PC-9 (cell line): Measurements from ENCODE around the gene GPR146. TPM values are rescaled to one million over a fixed set of nuclear protein-coding genes. Genes with fewer than 3 reads are reported as not detected.

ENCODE experiments used
- BruUV-seq: library from RNA; stranded (reverse); fragments of 400-500 nt; replicated peaks from 2 replicates; lab custom pipeline; 2021; lab: Mats Ljungman, UMichigan
- CTCF ChIA-PET: fragments of 300-600 bp; sonication (Branson Sonifier 250); formaldehyde crosslinking; loops from one replicate; lab custom pipeline; 2022; ENCODE audit warnings: antibody characterized with exemption; lab: Charles Lee
- POLR2A ChIA-PET: fragments of 300-600 bp; sonication (Branson Sonifier 250); formaldehyde crosslinking; loops from one replicate; lab custom pipeline; 2022; ENCODE audit warnings: antibody characterized with exemption; ENCODE audit not compliant: unreplicated experiment; lab: Charles Lee
- DNase-seq, 2 experiments: peaks; one replicate each; pipeline versions ENCODE4 v3.0.0 to v3.0.0-alpha.2; 2015 to 2022; ENCODE audit warnings: mixed read lengths in 1 of 2
- H2AFZ ChIP-seq: fragments of 200-600 bp; sonication (generic); 2 replicates; pipeline ENCODE4 v1.8.1; 2017; ENCODE audit warnings: antibody characterized with exemption
- H3F3A ChIP-seq: fragments of 200-600 bp; sonication (generic); 2 replicates; pipeline ENCODE4 v1.8.1; 2017; ENCODE audit warnings: antibody characterized with exemption, mild to moderate bottlenecking, low read depth; ENCODE audit not compliant: insufficient read depth
- H3K27ac ChIP-seq: fragments of 200-600 bp; sonication (generic); 2 replicates; pipeline ENCODE4 v1.6.1; 2016; ENCODE audit warnings: mixed run types
- H3K27me3 ChIP-seq: fragments of 200-600 bp; sonication (generic); 2 replicates; pipeline ENCODE4 v1.6.1; 2016; ENCODE audit warnings: low read depth, mixed run types; ENCODE audit not compliant: insufficient read depth
- H3K36me3 ChIP-seq: fragments of 200-600 bp; sonication (generic); 2 replicates; pipeline ENCODE4 v1.6.1; 2016; ENCODE audit warnings: low read depth, mixed run types
- H3K4me1 ChIP-seq: fragments of 200-600 bp; sonication (generic); replicated peaks from 2 replicates; pipeline ENCODE4 v1.6.1; 2016; ENCODE audit warnings: mixed run types; ENCODE audit not compliant: insufficient read depth
- H3K4me2 ChIP-seq: fragments of 200-600 bp; sonication (generic); 2 replicates; pipeline ENCODE4 v1.6.1; 2017; ENCODE audit warnings: mixed run types
- H3K4me3 ChIP-seq: fragments of 200-600 bp; sonication (generic); 2 replicates; pipeline ENCODE4 v1.6.1; 2016; ENCODE audit warnings: mixed run types
- H3K79me2 ChIP-seq: fragments of 200-600 bp; sonication (generic); 2 replicates; pipeline ENCODE4 v1.6.1; 2017; ENCODE audit warnings: low read depth, mixed run types
- H3K9me2 ChIP-seq: fragments of 200-600 bp; sonication (generic); 2 replicates; pipeline ENCODE4 v1.8.1; 2017; ENCODE audit warnings: mild to moderate bottlenecking; ENCODE audit not compliant: insufficient read depth
- H3K9me3 ChIP-seq: fragments of 200-600 bp; sonication (generic); 2 replicates; pipeline ENCODE4 v1.8.1; 2016; ENCODE audit warnings: low read depth; ENCODE audit not compliant: insufficient read depth
- H4K20me1 ChIP-seq: fragments of 200-600 bp; sonication (generic); 2 replicates; pipeline ENCODE4 v1.8.1; 2017; ENCODE audit not compliant: insufficient read depth
- CTCF ChIP-seq: fragments of 200-600 bp; sonication (generic); conservative IDR thresholded peaks from 2 replicates; pipeline ENCODE4 v1.6.1; 2017; ENCODE audit warnings: mixed run types, antibody characterized with exemption, mild to moderate bottlenecking, moderate library complexity
- EZH2 ChIP-seq: fragments of 200-600 bp; sonication (generic); IDR thresholded peaks from 2 replicates; pipeline ENCODE4 v1.8.0; 2017; ENCODE audit warnings: antibody characterized with exemption, low read depth
- intact Hi-C: fragments of 100-400 bp; cut with micrococcal nuclease; formaldehyde crosslinking; loops from one replicate; pipeline ENCODE4 v1.10.0; 2022; ENCODE audit not compliant: unreplicated experiment
- total RNA-seq: library from RNA; stranded (reverse); gene quantifications from 2 replicates; pipeline ENCODE4 v1.2.3, GENCODE V29; 2021

GPR146 gene
- total RNA-seq, 1 experiment from 2014 or later = 3.4 TPM

- H4K20me1 ChIP-seq = peaks cover 12% of the 10 kb centered on the region
- peaks cover 3% of the 10 kb centered on the region for H3K4me1 ChIP-seq
- H3F3A ChIP-seq = peaks cover 7% of the 10 kb centered on the region; the same call in 1 of the 2 replicates
- TF ChIP-seq CTCF = no peak
- TF ChIP-seq EZH2 = no peak
- no peak overlapping the region for H2AFZ ChIP-seq
- ChIA-PET CTCF (no interaction called here), POLR2A (no interaction called here)
- H3K9me3 ChIP-seq = no peaks in the 10 kb centered on the region
- H3K79me2 ChIP-seq = no peaks in the 10 kb centered on the region
- BruUV-seq = no TSS peak
- H3K9me2 ChIP-seq = no peaks in the 10 kb centered on the region
- no peak overlapping the region for H3K27ac ChIP-seq
- intact Hi-C loops = no loop called here
- H3K36me3 ChIP-seq = no peaks in the 10 kb centered on the region
- DNase-seq = no peak
- H3K27me3 ChIP-seq = no peaks in the 10 kb centered on the region
- H3K4me2 ChIP-seq = no peak overlapping the region
- H3K4me3 ChIP-seq = no peak overlapping the region
Observed at GRCh38 chr7:1053002-1053411, 8.7 kb downstream of the GPR146 start.

- Histone ChIP-seq H3K79me2 (no peaks in the 10 kb centered on the region), H3K9me3 (no peaks in the 10 kb centered on the region), H3K36me3 (no peaks in the 10 kb centered on the region), H3F3A (peaks cover 1% of the 10 kb centered on the region; the same call in 1 of the 2 replicates), H3K4me3 (no peak overlapping the region), H3K4me1 (no peaks in the 10 kb centered on the region), H3K4me2 (no peak overlapping the region), H3K27me3 (no peaks in the 10 kb centered on the region), H4K20me1 (peaks cover 7% of the 10 kb centered on the region), H2AFZ (no peak overlapping the region), H3K27ac (no peak overlapping the region), H3K9me2 (no peaks in the 10 kb centered on the region)
- no TSS peak for BruUV-seq
- no peak for DNase-seq
- POLR2A ChIA-PET = no interaction called here
- CTCF ChIA-PET = interaction anchor here (0.6 kb wide), 1 partner anchor 63 kb away, joined by 3 read pairs; no protein-coding TSS in a partner anchor
- intact Hi-C loops = no loop called here
- TF ChIP-seq CTCF = no peak
- TF ChIP-seq EZH2 = no peak
Observed at GRCh38 chr7:1053816-1054370, 9.5 kb downstream of the GPR146 start.

- H3K27me3 ChIP-seq = no peaks in the 10 kb centered on the region
- no peaks in the 10 kb centered on the region for H3K4me1 ChIP-seq
- H2AFZ ChIP-seq = no peak overlapping the region
- TF ChIP-seq EZH2 = no peak
- no peak for TF ChIP-seq CTCF
- DNase-seq = no peak
- no peak overlapping the region for H3K4me2 ChIP-seq
- peaks cover 1% of the 10 kb centered on the region; the same call in 1 of the 2 replicates for H4K20me1 ChIP-seq
- H3K27ac ChIP-seq = no peak overlapping the region
- BruUV-seq = no TSS peak
- H3K4me3 ChIP-seq = no peak overlapping the region
- H3K9me3 ChIP-seq = no peaks in the 10 kb centered on the region
- H3F3A ChIP-seq = peaks cover 5% of the 10 kb centered on the region; the same call in 1 of the 2 replicates
- H3K79me2 ChIP-seq = no peaks in the 10 kb centered on the region
- intact Hi-C loops = no loop called here
- H3K36me3 ChIP-seq = no peaks in the 10 kb centered on the region
- ChIA-PET CTCF (interaction anchor here (0.6 kb wide), 1 partner anchor 63 kb away, joined by 3 read pairs; no protein-coding TSS in a partner anchor), POLR2A (no interaction called here)
- H3K9me2 ChIP-seq = no peaks in the 10 kb centered on the region
Observed at GRCh38 chr7:1054438-1054837, 10.1 kb downstream of the GPR146 start.
